Sigmoid colon (tissue), 4 donors: Measurements from ENCODE around the gene NUDT2.

ENCODE experiments used
- CTCF ChIP-seq, 4 experiments: fragments of 450-650 bp in 3 of 4; fragments of 200-600 bp in 1 of 4; IDR thresholded peaks; one replicate each; pipeline ENCODE4 v1.5.1; 2016 to 2019; ENCODE audit warnings: antibody characterized with exemption in 4 of 4, mild to moderate bottlenecking in 3 of 4, moderate library complexity in 2 of 4
- EP300 ChIP-seq, 4 donors: sonication (generic); formaldehyde crosslinking; IDR thresholded peaks; one replicate each; pipeline ENCODE4 v1.6.1; 2017; ENCODE audit warnings: antibody characterized with exemption in 4 of 4
- POLR2A ChIP-seq, 2 donors: fragments of 450-650 bp; IDR thresholded peaks; one replicate each; pipeline ENCODE4 v1.6.1; 2016; ENCODE audit warnings: antibody characterized with exemption in 2 of 2, mild to moderate bottlenecking in 2 of 2, moderate library complexity in 2 of 2
- POLR2AphosphoS5 ChIP-seq, 4 donors: sonication (generic); formaldehyde crosslinking; IDR thresholded peaks; one replicate each; pipeline ENCODE4 v1.6.1; 2017; ENCODE audit warnings: antibody characterized with exemption in 4 of 4

GRCh38 chr9:34370970-34371880, 41.9 kb downstream of the NUDT2 start:
- TF ChIP-seq POLR2A (IDR thresholded peaks at IDR 0.05) (no peak), CTCF (IDR thresholded peaks at IDR 0.05) (no peak), POLR2AphosphoS5 (IDR thresholded peaks at IDR 0.05) (no peak), EP300 (IDR thresholded peaks at IDR 0.05) (no peak)
